BLaER1 treated with 17β-estradiol and CSF1 and Interleukin-3, amounts not matched to agents 10 nM and 100 nM (cell line): ENCODE measurements around the gene RALY.
A peak's percentile ranks its signal among the peaks of the same experiment; 100 is the strongest.

Experiments used
- H3K27ac ChIP-seq, 11 experiments: shearing (Covaris generic); formaldehyde crosslinking; 2 replicates each; pipeline ENCODE4 v1.8.1; 2022
- H3K27me3 ChIP-seq, 11 experiments: shearing (Covaris generic); formaldehyde crosslinking; 2 replicates each; pipeline ENCODE4 v1.8.1; 2022
- H3K36me3 ChIP-seq, 11 experiments: shearing (Covaris generic); formaldehyde crosslinking; 2 replicates each; pipeline ENCODE4 v1.8.1; 2022
- H3K4me1 ChIP-seq, 10 experiments: shearing (Covaris generic); formaldehyde crosslinking; 2 replicates each; pipeline ENCODE4 v1.8.1; 2022
- H3K4me2 ChIP-seq, 11 experiments: shearing (Covaris generic); formaldehyde crosslinking; 2 replicates each; pipeline ENCODE4 v1.8.1; 2022
- H3K4me3 ChIP-seq, 10 experiments: shearing (Covaris generic); formaldehyde crosslinking; 2 replicates each; pipeline ENCODE4 v1.8.1; 2022
- H3K9ac ChIP-seq, 11 experiments: shearing (Covaris generic); formaldehyde crosslinking; 2 replicates each; pipeline ENCODE4 v1.8.1; 2022
- H3K9me3 ChIP-seq, 11 experiments: shearing (Covaris generic); formaldehyde crosslinking; replicated peaks in 1 of 11; 2 replicates each; pipeline ENCODE4 v1.8.1; 2022
- H4K20me1 ChIP-seq, 11 experiments: shearing (Covaris generic); formaldehyde crosslinking; 2 replicates each; pipeline ENCODE4 v1.8.1; 2022
- Cebpa-rat ChIP-seq, 11 experiments: shearing (Covaris generic); IDR thresholded peaks; 2 replicates each; pipeline ENCODE4 v1.8.1; 2022

RALY gene

DNA sequence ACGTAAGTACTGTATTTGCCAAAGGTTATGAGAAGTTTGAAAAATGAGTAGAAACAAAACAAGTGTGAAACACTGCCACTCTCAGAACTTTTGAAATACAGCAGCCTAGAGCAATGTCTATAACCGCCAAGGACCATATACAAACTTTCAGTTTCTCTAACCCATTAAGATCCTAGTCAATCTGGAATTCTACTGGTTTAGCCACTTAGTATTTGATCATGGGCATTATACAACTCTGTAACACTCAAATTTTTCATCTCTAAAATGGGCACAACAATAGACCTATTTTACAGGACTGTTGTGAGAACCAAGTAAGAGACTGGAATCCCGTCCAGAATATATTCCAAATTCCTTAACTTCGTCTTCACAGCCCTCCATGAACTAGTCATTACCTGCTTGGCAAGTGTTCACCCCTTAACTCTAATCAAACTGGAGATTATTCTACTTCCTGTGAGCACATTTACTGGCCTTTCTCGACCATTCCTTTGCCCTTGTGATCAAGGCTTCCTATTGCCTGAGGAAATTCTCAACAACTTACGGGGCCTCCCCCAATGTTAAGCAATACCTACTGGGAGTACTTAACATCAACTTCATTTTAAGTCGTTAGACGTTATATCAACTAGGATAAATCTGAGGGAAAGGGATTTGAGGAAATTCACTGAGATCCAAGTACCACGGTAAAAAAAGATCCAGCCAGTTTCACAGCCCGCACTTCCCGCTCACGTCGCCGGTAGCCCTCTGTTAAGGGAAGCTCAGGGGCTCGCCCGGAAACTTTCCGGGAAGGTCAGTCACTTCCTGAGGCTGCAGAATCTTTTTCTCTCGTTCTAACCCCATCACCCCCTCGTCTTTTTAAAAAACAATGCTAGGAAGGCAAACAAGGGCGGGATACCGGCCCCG, 117.3 kb downstream of the RALY start:
- Histone ChIP-seq H3K4me3 (peak overlapping the region; percentile 61 to 99 (median 92)), H3K4me1 (peaks cover 40 to 57% (median 46%) of the 10 kb centered on the region in 10 experiments), H3K9ac (peak overlapping the region; percentile 90 to 99 (median 96)), H4K20me1 (peaks cover 51 to 56% (median 54%) of the 10 kb centered on the region in 11 experiments), H3K9me3 (no peaks in the 10 kb centered on the region), H3K4me2 (peak overlapping the region; percentile 81 to 97 (median 90)), H3K36me3 (peaks cover 21 to 45% (median 42%) of the 10 kb centered on the region in 11 experiments), H3K27me3 (no peaks in the 10 kb centered on the region), H3K27ac (peak overlapping the region; percentile 87 to 100 (median 97))
- TF ChIP-seq Cebpa-rat (IDR thresholded peaks at IDR 0.05): peak in 1 of 11 experiments; percentile 33; a peak in 1 of 22 replicates

DNA sequence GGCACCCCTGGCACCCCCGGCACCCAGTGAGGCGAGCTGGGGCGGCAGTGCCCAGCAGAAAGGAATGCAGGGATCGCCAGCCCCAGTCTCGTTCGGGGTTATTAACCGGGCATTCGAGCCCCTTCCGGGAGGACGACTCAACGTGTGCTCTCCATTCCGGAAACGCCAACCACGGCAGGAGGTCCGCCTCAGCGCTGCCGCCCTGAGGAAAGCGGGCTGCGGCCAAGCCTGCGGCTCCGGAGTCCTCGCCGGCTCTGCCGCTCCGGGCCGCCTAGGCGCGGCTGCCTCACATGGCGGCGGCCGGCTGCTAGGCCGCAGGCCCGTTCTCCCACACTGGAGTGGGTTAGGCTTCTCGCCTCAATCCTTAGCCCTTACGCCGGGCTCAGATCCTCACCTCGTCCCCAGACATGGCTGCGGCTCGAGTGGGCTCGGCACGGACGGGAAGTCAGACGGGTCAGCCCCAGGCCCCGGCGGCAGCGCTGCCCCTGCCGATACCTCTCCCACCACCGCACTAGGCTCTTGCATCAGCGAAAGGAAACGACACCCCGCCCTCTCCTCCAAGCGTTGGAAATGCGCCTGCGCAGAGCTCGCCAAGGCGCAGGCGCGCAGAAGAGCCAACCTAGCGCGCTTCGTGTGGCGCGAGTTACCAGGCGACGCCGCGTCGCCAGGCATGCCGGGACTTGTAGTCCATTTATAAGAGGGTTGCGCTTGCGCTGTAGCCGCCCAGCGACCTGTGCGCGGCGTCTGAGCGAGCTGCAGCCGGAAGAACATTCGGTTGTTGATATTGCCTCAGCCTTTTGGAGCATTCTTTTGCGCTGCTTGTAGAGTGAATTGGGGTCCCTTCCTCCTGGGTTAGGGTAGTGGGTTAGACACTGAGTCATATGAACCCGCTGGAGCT, 118.2 kb downstream of the RALY start, which contains the start of gene EIF2S2:
Gene EIF2S2 (minus strand): TSS at position 542 of the 898 bp plus-strand sequence. CDS start 133 bp downstream, at position 409.
- Histone ChIP-seq H3K27ac (peak within 1 kb of the TSS; percentile 87 to 100 (median 97)), H3K36me3 (peaks cover 20 to 36% (median 32%) of the 10 kb centered on the region in 11 experiments; a peak in 21 of 22 replicates)
- peak in 4 of 11 experiments; percentile 20 to 32 (median 25); a peak in 3 of 22 replicates for TF ChIP-seq Cebpa-rat (IDR thresholded peaks at IDR 0.05)

DNA sequence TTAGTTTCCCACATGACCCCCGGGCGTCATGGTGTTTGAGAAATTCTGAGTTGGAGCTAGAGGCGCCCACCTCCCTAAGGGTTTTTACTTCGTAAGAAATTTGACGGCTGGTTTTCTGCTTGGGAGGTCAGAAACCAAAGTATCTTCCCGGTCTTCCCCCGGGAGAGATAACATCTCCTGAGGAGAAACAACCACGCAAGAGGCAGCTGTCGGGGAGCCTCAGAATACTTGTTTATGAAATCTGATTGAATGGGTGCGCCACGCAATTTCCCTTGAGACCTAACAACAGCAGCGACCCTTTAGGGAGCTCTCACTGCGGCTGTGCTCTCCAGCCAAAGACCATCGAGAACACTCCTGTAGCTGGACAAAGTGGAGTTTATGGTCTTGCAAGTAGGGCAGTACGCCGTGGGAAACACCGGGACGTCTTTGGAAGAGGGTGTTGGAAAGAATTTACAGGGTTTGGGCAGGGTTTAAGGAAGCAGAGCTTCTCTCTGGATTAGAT, 118.9 kb downstream of the RALY start:
- peak in 3 of 11 experiments; percentile 52 to 86 (median 69); a peak in 4 of 22 replicates for TF ChIP-seq Cebpa-rat (IDR thresholded peaks at IDR 0.05)
- Histone ChIP-seq H3K4me2 (peak overlapping the region; percentile 67 to 95 (median 86)), H3K9ac (peak overlapping the region; percentile 73 to 99 (median 96)), H3K9me3 (no peaks in the 10 kb centered on the region), H3K4me1 (peaks cover 30 to 44% (median 40%) of the 10 kb centered on the region in 10 experiments), H3K4me3 (peak overlapping the region; percentile 61 to 99 (median 92)), H3K27me3 (no peaks in the 10 kb centered on the region), H3K36me3 (peaks cover 20 to 30% (median 25%) of the 10 kb centered on the region in 11 experiments; a peak in 21 of 22 replicates), H3K27ac (peak overlapping the region; percentile 37 to 100 (median 97)), H4K20me1 (peaks cover 34 to 40% (median 38%) of the 10 kb centered on the region in 11 experiments)

More for the DNA sequence above, 118.2 kb downstream of the RALY start, which contains the start of gene EIF2S2:
- Histone ChIP-seq H4K20me1 (peaks cover 41 to 47% (median 45%) of the 10 kb centered on the region in 11 experiments), H3K9me3 (no peaks in the 10 kb centered on the region), H3K27me3 (no peaks in the 10 kb centered on the region), H3K4me2 (peak within 1 kb of the TSS; percentile 85 to 97 (median 93)), H3K4me1 (peaks cover 36 to 47% (median 43%) of the 10 kb centered on the region in 10 experiments), H3K9ac (peak within 1 kb of the TSS; percentile 90 to 99 (median 96)), H3K4me3 (peak within 1 kb of the TSS; percentile 61 to 99 (median 92))

DNA sequence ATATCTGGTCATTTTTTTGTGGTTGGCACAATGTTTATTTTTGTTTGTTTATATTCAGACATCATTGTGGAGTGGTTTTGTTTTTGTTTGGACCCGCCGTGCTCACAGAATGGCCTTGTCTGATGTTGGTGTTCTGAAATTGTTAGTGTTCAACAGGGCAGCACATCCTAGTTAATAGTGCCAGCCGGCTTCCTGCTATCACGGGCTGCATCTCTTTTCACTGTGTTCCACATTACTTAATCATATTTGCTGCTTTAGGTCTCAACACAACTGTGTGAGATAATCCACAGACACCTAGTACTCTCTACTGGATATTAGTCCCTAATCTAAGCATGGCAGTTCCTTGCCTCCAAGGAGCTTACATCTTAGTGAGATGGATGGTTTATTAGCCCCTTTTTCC, 121.1 kb downstream of the RALY start:
- no peak overlapping the region for H3K9ac ChIP-seq
- H3K4me1 ChIP-seq: peaks cover 8 to 23% (median 19%) of the 10 kb centered on the region in 10 experiments
- H3K36me3 ChIP-seq: peaks cover 2 to 8% (median 4%) of the 10 kb centered on the region in 11 experiments; a peak in 21 of 22 replicates
- H4K20me1 ChIP-seq: peaks cover 13 to 18% (median 16%) of the 10 kb centered on the region in 11 experiments
- no peak overlapping the region for H3K4me2 ChIP-seq
- no peak overlapping the region for H3K4me3 ChIP-seq
- peak overlapping the region in 1 of 11 experiments; percentile 20; a peak in 1 of 22 replicates for H3K27ac ChIP-seq
- H3K9me3 ChIP-seq: no peaks in the 10 kb centered on the region
- H3K27me3 ChIP-seq: no peaks in the 10 kb centered on the region
- TF ChIP-seq Cebpa-rat (IDR thresholded peaks at IDR 0.05): no peak

DNA sequence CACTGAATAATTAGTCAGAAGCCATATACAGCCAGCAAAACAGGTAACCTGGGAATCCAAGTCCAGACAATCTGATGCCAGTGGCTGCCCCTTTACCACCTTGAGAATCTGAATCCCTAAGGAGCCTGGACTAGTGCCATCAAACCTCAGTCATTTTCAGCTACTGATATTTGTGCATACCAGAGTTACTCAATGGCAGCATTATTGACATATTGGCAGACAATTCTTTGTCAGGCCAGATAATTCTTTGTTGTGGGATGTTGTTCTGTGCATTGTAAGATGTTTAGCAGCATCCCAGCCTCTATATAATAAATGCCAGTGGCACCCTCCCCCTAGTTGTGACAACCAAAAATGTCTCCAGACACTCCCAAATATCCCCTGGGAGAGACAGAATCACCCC, 121.5 kb downstream of the RALY start:
- Histone ChIP-seq H3K4me1 (peaks cover 4 to 19% (median 14%) of the 10 kb centered on the region in 10 experiments), H3K4me2 (no peak overlapping the region), H3K9ac (no peak overlapping the region), H3K9me3 (no peaks in the 10 kb centered on the region), H3K36me3 (peaks cover 0 to 4% (median 0%) of the 10 kb centered on the region in 11 experiments; a peak in 7 of 22 replicates), H3K27ac (peak overlapping the region in 1 of 11 experiments; percentile 20; a peak in 1 of 22 replicates), H4K20me1 (peaks cover 9 to 14% (median 12%) of the 10 kb centered on the region in 11 experiments), H3K4me3 (no peak overlapping the region), H3K27me3 (no peaks in the 10 kb centered on the region)
- no peak for TF ChIP-seq Cebpa-rat (IDR thresholded peaks at IDR 0.05)

DNA sequence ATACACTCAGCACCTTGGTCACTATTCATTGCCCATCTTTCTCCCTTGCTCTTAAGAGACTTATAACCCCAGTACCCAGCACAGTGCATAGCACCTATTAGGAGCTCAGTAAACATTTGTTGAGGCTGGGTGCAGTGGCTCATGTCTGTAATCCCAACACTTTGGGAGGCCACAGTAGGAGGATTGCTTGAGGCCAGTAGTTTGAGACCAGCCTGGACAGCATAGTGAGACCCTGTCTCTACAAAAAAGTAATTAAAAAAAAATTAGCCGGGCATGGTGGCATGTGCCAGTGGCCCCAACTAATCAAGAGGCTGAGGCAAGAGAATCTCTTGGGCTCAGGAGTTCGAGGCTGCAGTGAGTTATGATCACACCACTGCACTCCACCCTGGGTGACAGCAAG, 126.5 kb downstream of the RALY start:
- no peak overlapping the region for H3K4me3 ChIP-seq
- no peak overlapping the region for H3K4me2 ChIP-seq
- no peaks in the 10 kb centered on the region for H3K36me3 ChIP-seq
- H3K4me1 ChIP-seq: peaks cover 0 to 6% (median 0%) of the 10 kb centered on the region in 10 experiments; a peak in 5 of 20 replicates
- H3K27ac ChIP-seq: no peak overlapping the region
- TF ChIP-seq Cebpa-rat (IDR thresholded peaks at IDR 0.05): no peak
- no peak overlapping the region for H3K9ac ChIP-seq
- H3K27me3 ChIP-seq: no peaks in the 10 kb centered on the region
- H4K20me1 ChIP-seq: no peaks in the 10 kb centered on the region
- no peaks in the 10 kb centered on the region for H3K9me3 ChIP-seq

DNA sequence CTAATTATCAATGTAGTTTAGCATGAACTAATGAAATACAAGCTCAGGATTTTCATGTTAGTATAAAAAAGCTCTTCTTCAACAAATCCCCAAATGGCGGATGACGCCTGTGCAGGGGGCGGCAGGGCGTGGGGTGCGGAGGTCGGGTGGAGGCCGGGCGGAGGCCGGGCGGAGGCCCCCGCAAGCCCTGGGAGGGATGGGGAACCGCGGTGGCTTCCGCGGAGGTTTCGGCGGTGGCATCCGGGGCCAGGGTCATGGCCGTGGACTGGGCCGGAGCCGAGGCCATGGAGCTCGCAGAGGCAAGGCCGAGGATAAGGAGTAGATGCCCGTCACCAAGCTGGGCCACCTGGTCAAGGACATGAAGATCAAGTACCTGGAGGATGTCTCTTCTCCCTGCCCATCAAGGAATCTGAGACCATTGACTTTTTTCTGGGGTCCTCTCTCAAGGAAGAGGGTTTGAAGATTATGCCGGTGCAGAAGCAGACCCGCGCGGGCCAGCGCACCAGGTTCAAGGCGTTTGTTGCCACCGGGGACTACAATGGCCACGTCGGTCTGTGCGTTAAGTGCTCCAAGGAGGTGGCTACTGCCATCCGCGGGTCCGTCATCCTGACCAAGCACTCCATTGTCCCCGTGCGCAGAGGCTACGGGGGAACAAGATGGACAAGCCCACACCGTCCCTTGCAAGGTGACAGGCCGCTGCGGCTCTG, 128.7 kb downstream of the RALY start:
- Histone ChIP-seq H3K27me3 (no peaks in the 10 kb centered on the region), H3K9me3 (no peaks in the 10 kb centered on the region), H3K4me2 (no peak overlapping the region), H3K4me3 (no peak overlapping the region), H3K36me3 (no peaks in the 10 kb centered on the region), H3K4me1 (peaks cover 0 to 6% (median 0%) of the 10 kb centered on the region in 10 experiments; a peak in 5 of 20 replicates), H3K27ac (no peak overlapping the region), H3K9ac (no peak overlapping the region), H4K20me1 (no peaks in the 10 kb centered on the region)
- TF ChIP-seq Cebpa-rat (IDR thresholded peaks at IDR 0.05): no peak

DNA sequence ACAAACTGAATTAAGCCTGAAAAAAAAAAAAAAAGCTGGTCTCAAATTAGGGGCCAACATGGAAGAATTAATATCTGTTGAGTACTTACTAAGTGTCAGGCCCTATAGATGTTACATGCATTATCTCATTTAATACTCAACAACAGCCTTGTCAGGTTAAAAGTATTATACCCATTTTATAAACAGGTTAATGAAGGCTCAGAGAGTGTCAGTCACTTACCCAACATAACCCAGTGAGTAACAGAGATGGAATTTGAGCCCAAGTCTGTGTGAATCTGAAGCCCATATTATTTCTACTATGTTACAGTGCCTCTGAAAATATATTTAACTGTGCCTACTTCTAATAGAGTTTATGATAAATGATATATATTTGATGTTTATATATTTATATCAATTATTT, 129.6 kb downstream of the RALY start:
- no peak for TF ChIP-seq Cebpa-rat (IDR thresholded peaks at IDR 0.05)
- no peaks in the 10 kb centered on the region for H4K20me1 ChIP-seq
- H3K4me2 ChIP-seq: no peak overlapping the region
- no peaks in the 10 kb centered on the region for H3K36me3 ChIP-seq
- H3K4me3 ChIP-seq: no peak overlapping the region
- no peak overlapping the region for H3K9ac ChIP-seq
- no peaks in the 10 kb centered on the region for H3K27me3 ChIP-seq
- no peak overlapping the region for H3K27ac ChIP-seq
- H3K4me1 ChIP-seq: peaks cover 0 to 6% (median 0%) of the 10 kb centered on the region in 10 experiments; a peak in 5 of 20 replicates
- no peaks in the 10 kb centered on the region for H3K9me3 ChIP-seq
